NCI-H1417 (cell line): ENCODE measurements around the gene NNMT.

Experiments
- DNase-seq, 3 experiments: peaks; one replicate each; lab custom pipeline; 2025; lab: John Stamatoyannopoulos, UW

The NNMT gene

DNA sequence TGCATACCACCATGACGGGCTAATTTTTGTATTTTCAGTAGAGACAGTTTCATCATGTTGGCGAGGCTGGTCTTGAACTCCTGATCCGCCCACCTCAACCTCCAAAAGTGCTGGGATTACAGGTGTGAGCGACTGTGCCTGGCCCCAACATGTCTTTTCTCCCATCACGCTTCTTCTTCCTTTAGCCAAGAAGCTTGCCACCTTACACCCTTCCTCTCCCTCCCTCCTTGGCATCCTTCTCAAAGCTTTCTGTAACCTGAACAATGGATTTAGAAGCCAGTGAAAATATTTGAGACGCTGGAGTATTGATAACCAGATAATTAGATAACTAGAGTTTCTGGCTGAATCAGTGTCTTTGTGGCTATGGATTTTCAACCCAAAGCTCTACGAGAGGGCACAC lies 11.3 kb upstream of the NNMT start:
- no peak for DNase-seq

GRCh38 chr11:114285599-114285998 lies 10.6 kb upstream of the NNMT start:
- DNase-seq, result no peak

DNA sequence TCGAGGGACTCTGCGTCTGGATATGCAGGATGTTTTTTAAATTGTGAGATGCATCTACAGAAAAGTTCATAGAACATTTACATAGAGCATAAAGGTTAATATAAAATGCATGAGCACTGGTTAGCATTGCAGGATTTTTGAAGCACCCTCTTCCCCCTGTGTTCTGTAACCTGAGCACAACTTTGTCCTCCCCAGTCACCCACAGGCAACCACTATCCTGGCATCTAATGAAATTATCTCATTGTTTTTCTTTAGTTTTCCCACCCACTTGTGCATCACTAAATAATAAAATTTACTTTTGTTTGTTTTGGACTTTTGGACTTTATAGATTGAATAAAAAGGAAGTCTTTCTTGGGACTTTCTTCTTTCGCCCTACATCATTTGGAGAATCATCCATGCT lies 10.0 kb upstream of the NNMT start:
- DNase-seq, result no peak

DNA sequence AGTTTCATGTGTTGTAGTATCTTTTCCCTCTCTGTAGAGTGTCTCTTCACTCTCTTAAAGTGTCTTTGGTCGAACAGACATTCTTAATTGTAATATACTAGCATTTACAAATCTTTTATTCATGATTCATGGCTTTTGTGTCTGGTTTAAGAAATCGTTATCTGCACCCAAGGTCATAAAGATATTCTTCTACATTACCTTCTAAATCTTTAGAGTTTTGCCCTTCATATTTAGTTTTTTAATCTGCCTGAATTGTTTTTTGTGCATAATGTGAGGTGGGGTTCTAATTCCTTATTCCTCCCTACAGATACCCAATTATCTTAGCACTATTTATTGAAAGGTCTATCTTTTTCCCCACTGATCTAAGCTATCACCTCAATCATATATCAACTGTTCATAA lies 9.0 kb upstream of the NNMT start:
- no peak for DNase-seq

DNA sequence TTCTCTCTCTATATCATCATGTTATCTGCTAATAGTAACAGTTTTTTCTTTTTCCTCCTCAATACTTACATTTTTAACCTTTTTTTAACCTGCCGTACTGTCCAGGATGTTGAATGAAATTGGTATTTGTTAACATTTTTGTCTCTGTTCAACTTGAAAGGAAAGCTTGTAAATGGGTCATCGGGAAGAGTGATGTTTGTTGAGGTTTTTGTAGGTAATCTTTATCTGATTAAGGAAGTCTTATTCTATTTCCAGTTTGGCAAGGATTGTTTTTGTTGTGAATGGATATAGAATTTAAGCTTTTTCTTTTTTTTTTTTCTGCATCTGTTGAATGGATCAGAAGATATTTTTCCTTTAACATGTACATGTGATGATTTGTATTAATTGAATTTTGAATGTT lies 8.1 kb upstream of the NNMT start:
- DNase-seq, result no peak

DNA sequence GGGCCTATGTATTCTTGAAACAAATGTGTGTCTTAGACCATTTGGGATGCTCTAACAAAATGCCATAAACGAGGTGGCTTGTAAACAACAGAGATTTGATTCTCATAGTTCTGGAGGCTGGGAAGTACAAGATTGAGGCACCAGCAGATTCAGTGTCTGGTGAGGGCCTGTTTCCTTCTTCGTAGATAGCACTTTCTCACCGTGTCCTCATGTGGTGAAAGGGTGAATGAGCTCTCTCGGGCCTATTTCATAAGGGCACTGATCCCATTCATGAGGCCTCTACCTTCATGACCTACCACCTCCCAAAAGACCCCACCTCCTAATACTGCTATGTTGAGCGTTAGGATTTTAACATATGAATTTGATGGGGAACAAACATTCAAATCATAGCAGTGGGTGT lies 6.4 kb upstream of the NNMT start:
- no peak for DNase-seq

DNA sequence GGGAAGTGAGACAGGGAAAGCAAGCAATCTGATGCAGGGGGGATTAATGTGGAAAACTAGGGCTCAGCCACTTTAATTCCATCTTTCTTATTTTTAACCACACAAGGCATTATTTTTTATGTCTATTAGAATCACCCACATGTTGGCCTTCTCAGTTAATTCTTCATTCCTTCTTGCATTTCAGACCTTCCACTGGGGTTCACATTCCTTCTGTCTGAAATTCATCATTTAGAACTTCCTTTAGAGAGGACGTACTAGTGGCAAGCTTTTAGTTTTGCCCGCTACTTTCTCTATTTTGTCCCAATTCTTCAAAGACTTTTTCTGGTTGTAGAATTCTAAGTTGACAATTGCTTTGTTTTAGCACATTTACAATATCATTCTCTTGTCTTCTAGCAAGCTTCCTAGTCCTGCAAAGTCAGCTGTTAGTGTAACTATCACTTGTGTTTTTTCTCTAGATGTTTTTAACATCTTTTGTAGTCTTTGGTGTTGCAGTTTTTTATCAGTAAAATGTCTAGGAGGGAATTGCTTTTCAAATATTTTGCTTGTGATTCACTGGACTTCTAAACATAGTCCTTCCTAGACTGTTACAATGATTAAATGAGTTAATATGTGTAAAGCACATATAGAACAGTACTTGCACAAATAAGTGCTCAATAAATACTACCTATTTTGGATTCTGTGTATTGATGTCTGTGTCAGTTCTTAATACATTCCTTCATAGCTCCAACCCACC lies 5.5 kb upstream of the NNMT start:
- no peak for DNase-seq

DNA sequence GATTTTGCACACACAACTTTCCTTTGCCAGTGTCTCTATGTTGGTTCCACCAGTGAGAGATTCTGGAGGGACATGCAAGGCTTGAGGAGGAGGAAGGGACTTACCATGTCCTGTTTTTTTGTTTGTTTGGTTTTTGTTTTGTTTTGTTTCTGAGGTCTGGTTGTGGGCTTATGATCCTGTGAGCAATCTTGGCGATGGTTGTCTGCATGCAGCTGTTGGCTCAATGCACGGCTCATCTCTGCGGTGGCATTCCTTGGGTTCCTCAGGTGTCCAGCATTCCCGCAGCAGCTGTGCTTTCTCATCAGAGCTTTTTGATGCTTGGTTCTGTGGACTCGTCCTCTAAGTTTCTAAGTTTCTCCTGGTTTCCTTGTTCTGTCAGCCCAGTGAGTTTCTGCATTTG lies 4.8 kb upstream of the NNMT start:
- DNase-seq, result no peak

- DNase-seq, result no peak
These were observed 4.1 kb upstream of the NNMT start for GRCh38 chr11:114291842-114292680.

- no peak for DNase-seq
These were observed 2.9 kb upstream of the NNMT start for GRCh38 chr11:114293201-114293711.

GRCh38 chr11:114296605-114297372 lies 590 bp downstream of the NNMT start:
- no peak for DNase-seq

DNA sequence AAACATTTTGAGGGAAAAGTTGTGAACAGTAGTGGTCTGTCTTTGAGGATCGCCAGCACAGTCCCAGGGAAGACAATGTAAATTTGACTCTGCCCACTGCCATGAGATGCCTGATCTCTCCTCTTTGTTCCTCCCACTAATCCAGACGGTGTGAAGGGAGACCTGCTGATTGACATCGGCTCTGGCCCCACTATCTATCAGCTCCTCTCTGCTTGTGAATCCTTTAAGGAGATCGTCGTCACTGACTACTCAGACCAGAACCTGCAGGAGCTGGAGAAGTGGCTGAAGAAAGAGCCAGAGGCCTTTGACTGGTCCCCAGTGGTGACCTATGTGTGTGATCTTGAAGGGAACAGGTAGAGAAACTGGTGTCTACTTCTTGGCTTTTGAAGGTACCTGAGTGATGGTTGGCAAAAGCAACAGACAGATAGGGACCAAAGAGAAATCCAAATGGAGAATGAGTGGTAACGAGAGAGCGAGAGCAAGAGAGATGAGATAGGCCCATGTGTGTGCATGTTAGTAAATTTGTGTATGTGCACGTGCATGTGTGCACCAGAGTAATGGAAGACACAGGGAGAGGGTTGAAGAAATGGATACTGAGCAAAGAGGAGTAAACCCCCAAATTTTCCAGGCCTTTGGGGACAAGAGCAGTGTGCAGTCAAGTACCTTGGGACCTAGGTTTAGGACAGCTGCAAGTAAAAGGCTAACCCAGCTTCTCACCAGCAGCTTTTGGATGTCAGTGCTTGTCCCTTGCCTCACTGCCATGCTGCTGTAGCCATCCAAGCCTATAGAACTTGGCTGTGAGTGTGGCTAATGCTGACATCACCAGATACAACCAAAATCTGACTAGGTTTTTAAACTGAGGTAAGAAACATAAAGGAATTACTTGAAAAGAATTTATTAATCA lies 1.9 kb downstream of the NNMT start:
- DNase-seq, result no peak

DNA sequence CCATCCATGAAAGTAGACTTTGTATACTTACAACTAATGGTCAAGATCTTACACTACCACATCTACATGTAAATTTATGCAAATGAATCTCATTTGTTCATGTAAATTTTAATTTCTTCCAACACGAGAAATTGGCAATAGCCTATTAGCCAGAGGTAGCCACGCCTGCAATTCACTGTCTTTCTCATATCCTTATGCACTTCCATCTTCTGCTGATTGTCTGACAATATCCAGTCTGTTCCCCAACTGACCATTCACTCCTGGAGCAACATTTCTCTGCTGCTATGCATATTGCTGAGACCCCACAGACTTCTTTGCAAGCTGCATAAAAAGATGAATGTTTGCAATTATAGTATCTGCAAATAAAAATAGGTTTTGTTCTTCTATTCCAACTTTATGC lies 2.5 kb downstream of the NNMT start:
- no peak for DNase-seq

DNA sequence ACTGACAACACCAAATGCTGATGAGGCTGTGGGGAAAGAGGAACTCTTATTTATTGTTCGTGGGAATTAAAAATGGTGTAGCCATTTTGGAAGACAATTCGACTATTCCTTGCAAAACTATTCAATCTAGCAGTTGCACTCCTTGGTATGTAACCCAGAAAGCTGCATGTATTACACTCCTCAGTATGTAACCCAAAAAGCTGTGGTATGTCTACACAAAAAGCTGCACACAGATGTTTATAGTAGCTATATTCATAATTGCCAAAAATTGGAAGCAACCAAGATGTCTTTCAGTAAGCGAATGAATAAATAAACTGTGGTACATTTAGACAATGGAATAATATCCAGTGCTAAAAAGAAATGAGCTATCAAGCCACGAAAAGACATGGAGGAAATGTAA lies 4.9 kb downstream of the NNMT start:
- DNase-seq, result no peak

DNA sequence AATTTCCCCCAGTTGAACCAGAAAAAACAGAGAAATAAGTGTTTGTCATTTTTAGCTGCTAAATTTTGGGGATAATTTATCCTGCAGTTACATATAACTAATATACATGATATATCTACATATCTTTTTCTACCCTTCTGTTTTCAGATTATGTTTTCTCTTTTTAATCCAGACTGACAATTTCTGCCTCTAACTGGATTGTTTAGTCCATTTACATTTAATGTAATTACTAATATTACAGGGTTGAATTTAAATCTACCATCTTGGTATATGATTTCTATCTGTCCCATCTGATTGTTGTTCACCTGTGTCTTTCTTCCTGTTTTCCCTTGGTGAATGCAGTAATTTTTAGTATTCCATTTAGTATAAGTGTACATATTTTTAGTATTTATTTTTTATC lies 5.7 kb downstream of the NNMT start:
- no peak for DNase-seq

DNA sequence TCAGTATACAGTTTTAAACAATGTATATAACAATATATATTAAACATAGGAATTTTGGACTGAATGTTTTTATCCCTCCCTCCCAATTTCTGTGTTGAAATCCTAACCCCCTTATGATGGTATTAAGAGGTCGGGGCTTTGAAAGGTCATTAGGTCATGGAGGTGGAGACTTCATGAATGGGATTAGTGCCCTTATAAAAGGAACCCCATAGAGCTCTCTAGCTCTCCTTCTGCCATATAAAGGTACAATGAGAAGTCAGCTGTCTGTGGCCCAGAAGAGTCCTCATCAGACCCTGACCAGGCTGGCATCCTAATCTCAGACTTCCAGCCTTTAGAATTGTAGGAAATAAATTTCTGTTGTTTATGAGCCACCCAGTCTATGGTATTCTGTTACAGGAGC lies 6.5 kb downstream of the NNMT start:
- no peak for DNase-seq

DNA sequence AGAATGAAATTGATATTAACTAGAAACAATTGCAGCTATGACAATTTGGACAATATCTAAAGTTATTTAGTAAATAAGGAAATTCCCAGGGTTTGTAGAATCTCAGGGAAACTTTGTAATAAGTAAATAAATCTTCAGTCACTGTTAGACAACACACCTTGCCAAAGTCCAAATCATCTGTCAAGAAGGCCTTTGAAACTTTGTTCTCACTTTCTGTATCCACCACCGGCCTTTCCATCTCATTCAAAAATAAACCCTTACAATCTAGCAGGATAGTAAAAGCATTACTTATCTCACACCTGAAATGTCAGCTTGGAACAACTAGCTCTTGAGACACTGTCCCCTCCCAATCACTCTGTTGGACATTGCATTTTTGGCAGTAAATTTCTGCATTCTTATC lies 7.9 kb downstream of the NNMT start:
- no peak for DNase-seq

- DNase-seq, result no peak
These were observed 8.8 kb downstream of the NNMT start for GRCh38 chr11:114304969-114305368.

DNA sequence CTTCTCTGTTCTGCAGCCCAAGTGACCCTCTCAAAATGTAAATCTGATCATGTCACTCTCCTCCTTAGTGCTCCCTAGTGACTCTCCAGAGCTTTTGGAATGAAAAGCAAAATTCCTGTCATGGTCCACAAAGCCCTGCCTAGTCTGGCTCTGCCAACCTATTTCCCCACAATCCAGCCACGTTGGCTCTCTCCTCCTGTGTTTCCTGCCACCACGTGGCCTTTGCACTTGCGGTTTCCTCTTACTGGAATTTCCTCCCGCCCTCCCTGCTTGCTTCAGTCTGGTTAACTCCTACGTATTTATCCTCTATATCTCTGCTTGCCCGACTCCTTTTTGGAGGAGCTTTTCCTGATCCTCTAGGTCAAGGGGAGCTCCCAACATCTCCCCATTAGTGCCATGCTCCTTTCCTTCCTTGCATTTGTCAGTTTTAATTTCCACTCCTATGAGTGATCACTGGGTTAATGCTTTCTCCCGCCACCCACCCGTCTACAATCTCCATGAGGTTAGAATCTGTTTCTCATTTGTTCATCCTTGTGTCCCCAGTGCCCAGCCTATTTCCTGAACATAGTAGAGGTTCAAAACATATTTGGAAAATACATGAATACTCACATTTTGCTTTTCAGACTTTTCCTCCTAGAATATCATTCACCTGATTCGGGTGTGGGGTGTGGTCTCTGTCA lies 11.5 kb downstream of the NNMT start:
- DNase-seq, result no peak

GRCh38 chr11:114308689-114309089 lies 12.5 kb downstream of the NNMT start:
- peak in 2 of 3 experiments; percentile 31 to 73 for DNase-seq

DNA sequence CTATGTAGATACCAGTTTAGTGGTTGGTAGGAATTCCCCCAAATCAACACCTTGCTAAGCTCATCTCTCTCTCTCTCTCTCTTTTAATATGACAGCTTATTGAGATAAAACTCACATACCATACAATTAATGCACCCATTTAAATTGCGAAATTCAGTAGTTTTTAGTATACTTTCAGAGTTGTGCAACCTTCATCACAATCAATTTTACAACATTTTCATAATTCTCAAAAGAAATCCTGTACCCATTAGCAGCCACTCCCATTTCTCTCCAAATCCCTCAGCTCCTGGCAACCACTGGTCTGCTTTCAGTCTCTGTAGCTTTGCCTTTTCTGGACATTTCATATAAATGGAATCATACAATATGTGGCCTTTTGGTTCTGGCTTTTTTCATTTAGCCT lies 13.3 kb downstream of the NNMT start:
- no peak for DNase-seq
